OCI-LY7 (cell line): ENCODE data around the gene FOXJ3. TPM values are rescaled to one million over a fixed set of nuclear protein-coding genes. Genes with fewer than 3 reads are reported as not detected.

Experiments used
- BruUV-seq: library from RNA; stranded (reverse); fragments of 400-500 nt; replicated peaks from 2 replicates; lab custom pipeline; 2021; lab: Mats Ljungman, UMichigan
- CTCF ChIA-PET: fragments of 300-600 bp; sonication (Branson Sonifier 250); formaldehyde crosslinking; loops from one replicate; lab custom pipeline; 2022; ENCODE audit warnings: antibody characterized with exemption; ENCODE audit not compliant: unreplicated experiment; lab: Charles Lee
- POLR2A ChIA-PET: fragments of 300-600 bp; sonication (Branson Sonifier 250); formaldehyde crosslinking; loops from one replicate; lab custom pipeline; 2022; ENCODE audit warnings: antibody characterized with exemption; lab: Charles Lee
- DNase-seq: peaks from one replicate; pipeline ENCODE4 v3.0.0-alpha.2; 2015; ENCODE audit warnings: low spot score
- H2AFZ ChIP-seq: fragments of 200-600 bp; sonication (generic), shearing (Covaris generic); 2 replicates; pipeline ENCODE4 v1.6.1; 2014; ENCODE audit warnings: mild to moderate bottlenecking, antibody characterized with exemption, low read length, moderate library complexity
- H3K27ac ChIP-seq: fragments of 200-600 bp; sonication (generic); 2 replicates; pipeline ENCODE4 v1.5.1; 2014; ENCODE audit warnings: mixed run types, low read depth, mild to moderate bottlenecking, moderate library complexity, low read length, inconsistent platforms; ENCODE audit not compliant: poor library complexity, severe bottlenecking
- H3K36me3 ChIP-seq: fragments of 200-600 bp; sonication (generic); 2 replicates; pipeline ENCODE4 v1.6.1; 2014; ENCODE audit warnings: mild to moderate bottlenecking, antibody characterized with exemption, low read length, moderate library complexity, mixed read lengths; ENCODE audit not compliant: insufficient read depth
- H3K4me1 ChIP-seq: fragments of 200-600 bp; sonication (generic); 2 replicates; pipeline ENCODE4 v1.5.1; 2014; ENCODE audit warnings: mild to moderate bottlenecking, low read length; ENCODE audit not compliant: insufficient read depth, poor library complexity, severe bottlenecking
- H3K4me2 ChIP-seq: fragments of 200-600 bp; sonication (generic); 2 replicates; pipeline ENCODE4 v1.6.1; 2014; ENCODE audit warnings: mild to moderate bottlenecking, low read length
- H3K4me3 ChIP-seq: fragments of 200-600 bp; sonication (generic); 2 replicates; pipeline ENCODE4 v1.5.1; 2014; ENCODE audit warnings: mild to moderate bottlenecking, low read depth, low read length; ENCODE audit not compliant: poor library complexity, severe bottlenecking
- H3K79me2 ChIP-seq: fragments of 200-600 bp; sonication (generic); 2 replicates; pipeline ENCODE4 v1.6.1; 2016; ENCODE audit warnings: low read depth, mild to moderate bottlenecking, low read length, moderate library complexity, mixed read lengths; ENCODE audit not compliant: insufficient read depth
- H3K9me2 ChIP-seq: fragments of 200-600 bp; sonication (generic); 2 replicates; pipeline ENCODE4 v1.6.1; 2016; ENCODE audit warnings: mild to moderate bottlenecking, low read length, mixed read lengths; ENCODE audit not compliant: insufficient read depth
- H3K9me3 ChIP-seq: fragments of 200-600 bp; sonication (generic); 2 replicates; pipeline ENCODE4 v1.6.1; 2014; ENCODE audit warnings: mild to moderate bottlenecking, mixed run types, low read length, mixed read lengths
- H4K20me1 ChIP-seq: fragments of 200-600 bp; sonication (generic); 2 replicates; pipeline ENCODE4 v1.6.1; 2014; ENCODE audit warnings: mild to moderate bottlenecking, antibody characterized with exemption, low read length, moderate library complexity, mixed read lengths; ENCODE audit not compliant: insufficient read depth
- EZH2phosphoT487 ChIP-seq: fragments of 200-600 bp; sonication (generic); IDR thresholded peaks from 2 replicates; pipeline ENCODE4 v1.6.1; 2018; ENCODE audit warnings: low read depth, borderline replicate concordance, mild to moderate bottlenecking, mixed run types, antibody characterized with exemption, low read length, moderate library complexity, mixed read lengths
- intact Hi-C: fragments of 100-400 bp; cut with micrococcal nuclease; formaldehyde crosslinking; loops from one replicate; pipeline ENCODE4 v1.10.0; 2022; ENCODE audit not compliant: unreplicated experiment
- total RNA-seq, 2 experiments: library from RNA; depleted of rRNA in 1 of 2; stranded (reverse); fragments of >200 nt in 1 of 2; shearing (Covaris generic) in 1 of 2; gene quantifications; 2 replicates each; pipeline ENCODE4 v1.2.3, GENCODE V29; 2014 to 2022
- TF ChIP-seq, protein P1 (sequence below): fragments of 200-600 bp; sonication (generic); conservative IDR thresholded peaks from 2 replicates; pipeline ENCODE4 v1.5.1; 2014; ENCODE audit warnings: mild to moderate bottlenecking, antibody characterized with exemption, low read length, moderate library complexity, mixed read lengths

Gene FOXJ3
- total RNA-seq, 2 experiments from 2014 or later = 34.8 to 43.1 TPM

DNA sequence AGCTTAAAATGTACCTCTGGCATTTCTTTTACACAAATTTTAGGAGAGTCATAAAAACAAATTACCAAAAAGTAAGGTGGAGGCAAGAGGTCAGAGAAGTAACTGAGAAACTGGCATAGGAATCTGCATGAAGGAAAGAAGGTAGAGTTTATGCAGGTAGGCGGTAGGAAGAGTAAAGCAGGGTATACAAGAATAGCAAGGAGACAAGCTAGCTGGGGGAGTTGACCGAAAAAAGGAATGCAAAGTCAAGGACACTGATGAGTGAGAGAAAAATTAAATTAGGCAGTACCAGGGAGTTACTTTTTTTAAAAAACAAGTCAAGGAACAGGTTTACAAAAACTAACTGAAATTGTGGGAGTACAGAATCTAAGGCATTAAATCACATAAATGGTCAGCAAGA, 56.0 kb downstream of the FOXJ3 start:
- BruUV-seq = no TSS peak
- Histone ChIP-seq H3K36me3 (peaks cover 34% of the 10 kb centered on the region), H3K9me2 (no peaks in the 10 kb centered on the region), H3K4me1 (no peaks in the 10 kb centered on the region), H2AFZ (no peak overlapping the region), H3K4me3 (no peak overlapping the region), H3K4me2 (no peak overlapping the region), H3K27ac (no peak overlapping the region), H3K9me3 (no peaks in the 10 kb centered on the region), H4K20me1 (0 out of 2 replicates have a peak, but pooled peaks cover 5% of the 10 kb centered on the region), H3K79me2 (peaks cover 22% of the 10 kb centered on the region; the same call in 1 of the 2 replicates)
- ChIA-PET CTCF (no interaction called here), POLR2A (no interaction called here)
- no peak for TF ChIP-seq EZH2phosphoT487
- TF ChIP-seq, protein P1, sequence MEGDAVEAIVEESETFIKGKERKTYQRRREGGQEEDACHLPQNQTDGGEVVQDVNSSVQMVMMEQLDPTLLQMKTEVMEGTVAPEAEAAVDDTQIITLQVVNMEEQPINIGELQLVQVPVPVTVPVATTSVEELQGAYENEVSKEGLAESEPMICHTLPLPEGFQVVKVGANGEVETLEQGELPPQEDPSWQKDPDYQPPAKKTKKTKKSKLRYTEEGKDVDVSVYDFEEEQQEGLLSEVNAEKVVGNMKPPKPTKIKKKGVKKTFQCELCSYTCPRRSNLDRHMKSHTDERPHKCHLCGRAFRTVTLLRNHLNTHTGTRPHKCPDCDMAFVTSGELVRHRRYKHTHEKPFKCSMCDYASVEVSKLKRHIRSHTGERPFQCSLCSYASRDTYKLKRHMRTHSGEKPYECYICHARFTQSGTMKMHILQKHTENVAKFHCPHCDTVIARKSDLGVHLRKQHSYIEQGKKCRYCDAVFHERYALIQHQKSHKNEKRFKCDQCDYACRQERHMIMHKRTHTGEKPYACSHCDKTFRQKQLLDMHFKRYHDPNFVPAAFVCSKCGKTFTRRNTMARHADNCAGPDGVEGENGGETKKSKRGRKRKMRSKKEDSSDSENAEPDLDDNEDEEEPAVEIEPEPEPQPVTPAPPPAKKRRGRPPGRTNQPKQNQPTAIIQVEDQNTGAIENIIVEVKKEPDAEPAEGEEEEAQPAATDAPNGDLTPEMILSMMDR = no peak
- intact Hi-C loops = no loop called here
- no peak for DNase-seq

DNA sequence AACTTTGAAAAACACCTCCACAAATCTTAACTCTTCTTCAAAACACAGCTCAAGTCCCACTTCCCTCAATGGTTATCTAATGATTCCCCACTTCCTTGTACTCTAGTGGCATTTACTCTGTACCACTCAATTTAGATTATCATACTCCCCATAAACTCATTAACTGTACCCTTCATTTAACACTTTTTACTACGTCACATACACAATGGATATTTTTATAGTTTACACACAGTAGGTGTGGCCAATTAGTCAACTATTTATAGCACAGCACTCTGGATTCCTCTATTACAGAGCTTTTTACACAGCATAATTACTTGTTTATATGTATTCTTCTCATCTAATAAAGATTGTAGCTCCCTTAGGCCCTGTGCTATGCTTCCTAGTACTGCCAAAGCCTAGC, 62.1 kb downstream of the FOXJ3 start:
- no peak overlapping the region for H3K27ac ChIP-seq
- no peaks in the 10 kb centered on the region for H3K9me3 ChIP-seq
- BruUV-seq = no TSS peak
- CTCF ChIA-PET = no interaction called here
- H2AFZ ChIP-seq = no peak overlapping the region
- POLR2A ChIA-PET = interaction anchor here (0.6 kb wide), 1 partner anchor 476 kb away, joined by 3 read pairs; no protein-coding TSS in a partner anchor
- peaks cover 44% of the 10 kb centered on the region for H3K36me3 ChIP-seq
- H3K9me2 ChIP-seq = no peaks in the 10 kb centered on the region
- no peak overlapping the region for H3K4me3 ChIP-seq
- H3K79me2 ChIP-seq = peaks cover 36% of the 10 kb centered on the region; the same call in 1 of the 2 replicates
- DNase-seq = no peak
- no peak for TF ChIP-seq EZH2phosphoT487
- TF ChIP-seq, protein P1 = no peak
- H3K4me2 ChIP-seq = no peak overlapping the region
- H3K4me1 ChIP-seq = no peaks in the 10 kb centered on the region
- H4K20me1 ChIP-seq = no peaks in the 10 kb centered on the region
- intact Hi-C loops = no loop called here

DNA sequence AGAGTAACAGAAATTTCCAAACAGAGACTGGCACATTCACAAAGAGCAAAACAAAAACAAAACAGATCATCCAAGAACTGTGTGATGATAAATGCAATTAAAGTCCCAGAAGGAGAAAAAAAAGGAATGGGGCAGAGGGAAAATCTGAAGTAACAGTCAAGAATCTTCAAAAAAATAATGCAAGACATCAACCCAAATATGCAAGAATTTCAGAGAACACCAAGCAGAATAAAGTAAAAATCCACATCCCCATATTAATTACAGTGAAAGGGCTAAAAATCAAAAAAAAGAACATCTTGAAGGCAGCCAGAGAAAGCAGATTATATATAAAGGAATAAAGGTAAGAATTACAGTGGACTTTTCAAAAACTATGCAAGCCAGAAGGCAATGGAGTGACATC, 67.1 kb downstream of the FOXJ3 start:
- Histone ChIP-seq H3K79me2 (peaks cover 48% of the 10 kb centered on the region; the same call in 1 of the 2 replicates), H4K20me1 (0 out of 2 replicates have a peak, but pooled peaks cover 3% of the 10 kb centered on the region), H3K4me1 (peaks cover 7% of the 10 kb centered on the region), H2AFZ (no peak overlapping the region), H3K9me2 (no peaks in the 10 kb centered on the region), H3K36me3 (peaks cover 30% of the 10 kb centered on the region), H3K27ac (no peak overlapping the region), H3K9me3 (no peaks in the 10 kb centered on the region), H3K4me3 (no peak overlapping the region), H3K4me2 (no peak overlapping the region)
- intact Hi-C loops = no loop called here
- no TSS peak for BruUV-seq
- no peak for DNase-seq
- ChIA-PET POLR2A (no interaction called here), CTCF (no interaction called here)
- TF ChIP-seq, protein P1 = no peak
- TF ChIP-seq EZH2phosphoT487 = no peak
